Measurements from ENCODE around the gene C20orf204. TPM values are rescaled to one million over a fixed set of nuclear protein-coding genes. Genes with fewer than 3 reads are reported as not detected.

C20orf204 gene
- total RNA-seq, 1 donor from 2014 or later = under 0.01 TPM

- TF ChIP-seq, protein P1, sequence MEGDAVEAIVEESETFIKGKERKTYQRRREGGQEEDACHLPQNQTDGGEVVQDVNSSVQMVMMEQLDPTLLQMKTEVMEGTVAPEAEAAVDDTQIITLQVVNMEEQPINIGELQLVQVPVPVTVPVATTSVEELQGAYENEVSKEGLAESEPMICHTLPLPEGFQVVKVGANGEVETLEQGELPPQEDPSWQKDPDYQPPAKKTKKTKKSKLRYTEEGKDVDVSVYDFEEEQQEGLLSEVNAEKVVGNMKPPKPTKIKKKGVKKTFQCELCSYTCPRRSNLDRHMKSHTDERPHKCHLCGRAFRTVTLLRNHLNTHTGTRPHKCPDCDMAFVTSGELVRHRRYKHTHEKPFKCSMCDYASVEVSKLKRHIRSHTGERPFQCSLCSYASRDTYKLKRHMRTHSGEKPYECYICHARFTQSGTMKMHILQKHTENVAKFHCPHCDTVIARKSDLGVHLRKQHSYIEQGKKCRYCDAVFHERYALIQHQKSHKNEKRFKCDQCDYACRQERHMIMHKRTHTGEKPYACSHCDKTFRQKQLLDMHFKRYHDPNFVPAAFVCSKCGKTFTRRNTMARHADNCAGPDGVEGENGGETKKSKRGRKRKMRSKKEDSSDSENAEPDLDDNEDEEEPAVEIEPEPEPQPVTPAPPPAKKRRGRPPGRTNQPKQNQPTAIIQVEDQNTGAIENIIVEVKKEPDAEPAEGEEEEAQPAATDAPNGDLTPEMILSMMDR (conservative IDR thresholded peaks at IDR 0.05; ENCODE audit: low read depth, low read length) = no peak
- no peak overlapping the region for H3K4me3 ChIP-seq (ENCODE audit: low read depth, low read length)
- DNase-seq (ENCODE audit: low read depth) = no peak
These were observed 13.2 kb upstream of the C20orf204 start for GRCh38 chr20:64022671-64023360.

GRCh38 chr20:64023361-64024140 is 12.4 kb upstream of the C20orf204 start:
- no peak for DNase-seq (ENCODE audit: low read depth)
- H3K4me3 ChIP-seq (ENCODE audit: low read depth, low read length) = no peak overlapping the region
- TF ChIP-seq, protein P1 (conservative IDR thresholded peaks at IDR 0.05; ENCODE audit: low read depth, low read length) = no peak

DNA sequence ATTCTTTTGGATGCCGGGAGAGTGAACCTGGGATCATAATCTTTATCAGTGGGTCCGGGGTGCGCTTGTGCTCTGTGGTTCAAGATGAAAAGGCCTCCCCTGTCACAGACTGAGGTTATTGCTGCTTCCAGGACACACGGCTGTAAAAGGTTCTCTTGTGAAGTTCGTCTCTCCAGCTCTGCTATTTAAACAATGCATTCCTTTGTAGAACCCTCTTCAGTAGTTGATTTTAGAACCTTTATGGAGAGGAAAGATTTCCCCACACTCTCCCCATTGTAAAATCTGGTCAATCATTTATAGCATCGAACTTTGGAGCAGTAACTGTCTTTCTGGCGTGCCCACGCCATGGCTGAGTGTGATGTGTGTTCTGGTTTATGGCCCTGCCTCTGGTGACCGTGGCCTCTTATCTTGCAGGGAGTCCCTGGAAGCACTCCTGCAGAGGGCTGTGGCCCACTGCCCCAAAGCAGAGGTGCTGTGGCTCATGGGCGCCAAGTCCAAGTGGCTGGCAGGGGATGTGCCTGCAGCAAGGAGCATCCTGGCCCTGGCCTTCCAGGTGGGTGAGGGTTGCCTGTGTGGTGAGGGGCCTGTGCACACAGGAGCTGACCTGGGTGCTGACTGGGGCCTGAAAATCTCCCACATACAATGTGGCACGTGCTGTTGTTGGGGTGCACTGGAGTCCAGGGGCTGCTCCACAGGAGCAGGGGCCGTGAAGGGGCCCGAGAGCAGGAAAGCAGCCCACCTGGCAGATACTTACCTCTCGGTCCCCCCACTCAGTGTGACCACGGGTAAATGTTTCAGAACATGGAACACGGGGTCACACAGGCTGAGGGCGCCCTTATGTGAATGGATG is 11.6 kb upstream of the C20orf204 start:
- TF ChIP-seq, protein P1 (conservative IDR thresholded peaks at IDR 0.05; ENCODE audit: low read depth, low read length) = no peak
- no peak for DNase-seq (ENCODE audit: low read depth)
- H3K4me3 ChIP-seq (ENCODE audit: low read depth, low read length) = no peak overlapping the region

- TF ChIP-seq, protein P1 (conservative IDR thresholded peaks at IDR 0.05; ENCODE audit: low read depth, low read length) = no peak
- DNase-seq (ENCODE audit: low read depth) = no peak
- H3K4me3 ChIP-seq (ENCODE audit: low read depth, low read length) = no peak overlapping the region
These were observed 10.7 kb upstream of the C20orf204 start for GRCh38 chr20:64025101-64025825.

DNA sequence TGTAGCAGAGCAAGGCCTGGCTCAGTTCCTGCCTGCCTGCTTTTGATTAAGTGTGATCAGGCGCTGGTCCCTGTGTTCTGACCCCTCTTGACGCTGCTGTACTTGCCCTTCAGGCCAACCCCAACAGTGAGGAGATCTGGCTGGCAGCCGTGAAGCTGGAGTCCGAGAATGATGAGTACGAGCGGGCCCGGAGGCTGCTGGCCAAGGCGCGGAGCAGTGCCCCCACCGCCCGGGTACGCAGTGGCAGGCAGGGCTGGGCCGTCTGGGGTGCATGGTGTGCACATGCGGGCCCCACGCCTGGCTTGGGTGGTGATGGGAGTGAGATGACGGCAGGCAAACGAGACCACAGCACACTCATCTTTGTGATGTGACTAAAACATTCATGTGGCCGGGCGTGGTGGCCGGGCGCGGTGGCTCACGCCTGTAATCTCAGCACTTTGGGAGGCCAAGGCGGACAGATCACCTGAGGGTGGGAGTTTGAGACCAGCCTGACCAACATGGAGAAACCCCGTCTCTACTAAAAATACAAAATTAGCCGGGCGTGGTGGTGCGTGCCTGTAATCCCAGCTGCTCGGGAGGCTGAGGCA is 10.1 kb upstream of the C20orf204 start:
- no peak for DNase-seq (ENCODE audit: low read depth)
- TF ChIP-seq, protein P1 (conservative IDR thresholded peaks at IDR 0.05; ENCODE audit: low read depth, low read length) = no peak
- no peak overlapping the region for H3K4me3 ChIP-seq (ENCODE audit: low read depth, low read length)
